Heart left ventricle (tissue), 13 donors: Measurements from ENCODE around the gene SSBP2.

Source experiments
- POLR2A ChIP-seq, 2 donors: fragments of 450-650 bp; IDR thresholded peaks; one replicate each; pipeline ENCODE4 v1.6.1; 2017; ENCODE audit warnings: antibody characterized with exemption in 2 of 2, mild to moderate bottlenecking in 2 of 2, moderate library complexity in 2 of 2
- TF ChIP-seq, protein P1 (sequence below), 12 donors: fragments of 200-600 bp; sonication (generic) in 4 of 12; IDR thresholded peaks; one replicate each; pipeline versions ENCODE4 v1.5.0 to v1.8.0; 2018 to 2022; ENCODE audit warnings: antibody characterized with exemption in 12 of 12, mild to moderate bottlenecking in 5 of 12
- donor health status: ischemic (EF 13 %, LVEDD 7.1; RV severe dilation, severe dysfunction).
- donor health status: DM: no; HTN: yes; CAD: no.
- donor health status: DM: no; HTN: no; CAD: no.
- donor health status: ischemic (EF 25% LVEDD 6.9; RV normal size, moderate dysfunction).
- donor health status: ischemic (EF 25% LVEDD 5.7; RV mildly dilated, moderate dysfunction).
- donor health status: ischemic (EF 35%, LVEDD 5.7; RV mildly dilated, moderate dysfunction).
- donor health status: nonischemic (EF 11% LVEDD 7.7; RV severe dilation, severe dysfunction).
- donor health status: DM: yes; HTN: yes; CAD: no.
- donor health status: PGD.
- donor health status: ischemic (EF 29% LVEDD 5.4; RV normal size, mild dysfunction).
- donor health status: nonischemic (EF 23%, LVEDD 6.1; RV moderate dilation, normal function).

- TF ChIP-seq, protein P1, sequence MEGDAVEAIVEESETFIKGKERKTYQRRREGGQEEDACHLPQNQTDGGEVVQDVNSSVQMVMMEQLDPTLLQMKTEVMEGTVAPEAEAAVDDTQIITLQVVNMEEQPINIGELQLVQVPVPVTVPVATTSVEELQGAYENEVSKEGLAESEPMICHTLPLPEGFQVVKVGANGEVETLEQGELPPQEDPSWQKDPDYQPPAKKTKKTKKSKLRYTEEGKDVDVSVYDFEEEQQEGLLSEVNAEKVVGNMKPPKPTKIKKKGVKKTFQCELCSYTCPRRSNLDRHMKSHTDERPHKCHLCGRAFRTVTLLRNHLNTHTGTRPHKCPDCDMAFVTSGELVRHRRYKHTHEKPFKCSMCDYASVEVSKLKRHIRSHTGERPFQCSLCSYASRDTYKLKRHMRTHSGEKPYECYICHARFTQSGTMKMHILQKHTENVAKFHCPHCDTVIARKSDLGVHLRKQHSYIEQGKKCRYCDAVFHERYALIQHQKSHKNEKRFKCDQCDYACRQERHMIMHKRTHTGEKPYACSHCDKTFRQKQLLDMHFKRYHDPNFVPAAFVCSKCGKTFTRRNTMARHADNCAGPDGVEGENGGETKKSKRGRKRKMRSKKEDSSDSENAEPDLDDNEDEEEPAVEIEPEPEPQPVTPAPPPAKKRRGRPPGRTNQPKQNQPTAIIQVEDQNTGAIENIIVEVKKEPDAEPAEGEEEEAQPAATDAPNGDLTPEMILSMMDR (IDR thresholded peaks at IDR 0.05): no peak
- TF ChIP-seq POLR2A (IDR thresholded peaks at IDR 0.05): no peak
Observed at GRCh38 chr5:81724571-81724970, 26.3 kb downstream of the SSBP2 start.
